OCI-LY3 (cell line): ENCODE data around the gene RTN4RL1.

ENCODE experiments used
- CTCF ChIP-seq: fragments of 200-600, 300-600 bp; sonication (generic); IDR thresholded peaks from 2 replicates; pipeline ENCODE4 v1.5.1; 2014; ENCODE audit warnings: antibody characterized with exemption, low read length, low read depth
- EZH2phosphoT487 ChIP-seq: fragments of 200-600 bp; shearing (Covaris generic); IDR thresholded peaks from 2 replicates; pipeline ENCODE4 v1.6.1; 2018; ENCODE audit warnings: antibody characterized with exemption, mixed run types, low read depth

- TF ChIP-seq CTCF (no peak), EZH2phosphoT487 (no peak)
Measured at GRCh38 chr17:1920948-1921351, 104.2 kb downstream of the RTN4RL1 start.
